Activated CD4-positive, alpha-beta T cell treated with anti-CD3 and anti-CD28 coated beads, Interleukin-2, amount 50 U/mL, for 4 hours (primary cell): Measurements from ENCODE around the gene DISC1.
"Not testable (repeated sequence)": the region's sequence is repeated elsewhere in the genome, so short reads cannot be mapped to it uniquely, and the experiment has no call there.

Experiments
- DNase-seq, 2 experiments: peaks; one replicate each; pipeline ENCODE4 v3.0.0-alpha.2; 2020

The DISC1 gene

GRCh38 chr1:231705806-231706760 is 79.5 kb downstream of the DISC1 start:
- DNase-seq, result no peak

GRCh38 chr1:231706934-231707333 is 80.3 kb downstream of the DISC1 start:
- DNase-seq, result no peak

DNA sequence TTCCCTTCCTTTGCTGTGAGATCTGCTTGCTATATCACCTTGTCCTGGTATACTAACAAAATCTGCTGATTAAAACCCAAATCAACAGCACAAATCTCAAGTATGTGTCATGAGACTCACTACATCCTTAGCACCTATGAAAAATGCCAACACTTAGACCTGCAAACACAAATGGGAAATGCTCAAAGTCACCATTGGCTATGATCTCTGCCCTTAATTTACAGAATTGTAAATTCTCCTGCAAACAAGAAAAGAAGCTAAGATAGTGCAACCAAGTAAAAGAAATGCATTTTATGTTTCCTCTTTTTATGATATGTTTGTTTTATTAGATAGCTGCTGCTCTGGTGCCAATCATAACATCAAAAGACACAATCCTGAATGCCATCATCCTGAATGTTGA is 80.8 kb downstream of the DISC1 start:
- no peak for DNase-seq

- DNase-seq, result no peak
Observed at GRCh38 chr1:231708394-231708793, 81.8 kb downstream of the DISC1 start.

GRCh38 chr1:231714440-231714839 is 87.8 kb downstream of the DISC1 start:
- DNase-seq, result no peak

- DNase-seq, result no peak
Observed at GRCh38 chr1:231715816-231716722, 89.5 kb downstream of the DISC1 start.

DNA sequence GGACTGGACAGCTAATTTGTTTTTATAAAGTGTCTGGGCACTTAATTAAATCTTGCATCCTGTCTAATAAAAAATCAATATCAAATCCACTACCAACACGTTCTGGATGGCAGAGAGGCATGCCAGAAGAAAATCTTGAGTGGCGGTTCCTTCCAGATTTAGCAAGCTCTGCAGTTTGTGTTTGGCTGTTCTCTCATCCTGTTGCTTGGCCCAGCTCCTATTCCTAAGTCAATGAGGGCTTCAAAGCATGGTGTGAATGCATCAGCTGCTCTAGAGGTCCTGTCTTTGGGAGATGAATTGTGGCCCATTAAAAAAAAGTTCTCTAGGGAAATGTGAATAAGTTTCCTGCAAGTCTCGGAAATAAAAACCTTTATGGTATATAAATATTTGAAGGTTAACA is 90.3 kb downstream of the DISC1 start:
- DNase-seq, result no peak

DNA sequence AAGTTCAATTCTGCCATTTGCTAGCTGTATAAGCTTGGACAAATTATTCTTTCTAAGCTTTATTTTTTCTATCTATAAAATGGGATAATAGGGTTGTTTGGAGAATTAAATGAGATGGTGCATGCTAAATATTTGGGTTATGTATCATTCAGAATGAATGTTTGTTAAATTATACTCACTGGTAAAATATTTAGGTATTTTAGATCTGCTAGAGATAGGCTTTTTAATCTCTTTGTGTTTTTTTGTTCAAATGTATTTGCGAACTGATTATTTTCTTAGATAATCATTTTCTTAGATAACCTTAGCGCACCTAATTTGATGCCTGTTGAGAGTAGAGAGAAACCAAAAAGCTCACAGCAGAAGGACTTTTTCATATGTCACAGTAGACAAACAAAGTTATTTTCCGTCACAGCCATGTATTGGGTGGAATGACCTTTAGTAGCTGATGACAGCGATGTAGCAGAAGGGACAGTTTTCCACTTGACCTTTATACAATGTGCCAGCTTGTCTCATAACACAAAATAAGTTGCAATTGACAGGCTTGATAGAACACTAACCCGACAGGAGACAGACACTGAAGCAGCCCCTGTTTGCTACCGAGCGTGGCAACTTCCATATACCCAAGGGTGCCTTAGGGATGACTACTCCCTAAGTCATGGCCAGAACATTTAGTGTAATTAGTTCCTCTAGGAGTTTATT is 93.0 kb downstream of the DISC1 start:
- no peak for DNase-seq

DNA sequence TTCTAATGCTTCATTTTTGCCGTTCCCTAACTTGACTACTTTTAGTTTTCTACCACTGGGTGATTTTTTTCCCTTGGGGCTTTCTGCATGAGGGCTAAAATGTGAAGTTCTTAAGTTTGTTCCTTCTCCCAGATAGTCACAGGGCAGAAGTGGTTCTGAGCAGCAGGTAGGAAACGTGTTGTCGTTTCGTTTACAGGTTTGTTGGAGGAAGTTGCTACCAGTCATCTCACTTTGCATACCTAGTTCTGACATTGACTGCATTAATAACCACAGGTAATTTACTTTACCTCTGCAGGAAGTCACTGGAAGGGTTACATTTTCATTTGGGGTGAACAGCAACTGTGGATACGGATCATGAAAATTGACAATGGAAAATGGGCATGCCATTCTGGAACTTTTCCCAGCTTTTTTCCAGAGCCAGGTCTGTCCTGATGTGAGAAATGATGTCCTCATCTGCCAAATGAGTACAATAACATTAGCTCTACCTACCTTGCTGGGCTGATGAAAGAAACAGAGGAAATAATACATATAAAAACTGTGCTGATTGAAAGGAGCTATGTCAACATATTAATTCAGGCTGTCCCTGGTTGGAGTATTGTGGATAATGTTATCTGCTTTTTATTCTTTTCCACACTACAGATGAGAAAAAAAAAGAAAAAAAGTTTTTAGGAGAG is 94.2 kb downstream of the DISC1 start:
- no peak for DNase-seq

DNA sequence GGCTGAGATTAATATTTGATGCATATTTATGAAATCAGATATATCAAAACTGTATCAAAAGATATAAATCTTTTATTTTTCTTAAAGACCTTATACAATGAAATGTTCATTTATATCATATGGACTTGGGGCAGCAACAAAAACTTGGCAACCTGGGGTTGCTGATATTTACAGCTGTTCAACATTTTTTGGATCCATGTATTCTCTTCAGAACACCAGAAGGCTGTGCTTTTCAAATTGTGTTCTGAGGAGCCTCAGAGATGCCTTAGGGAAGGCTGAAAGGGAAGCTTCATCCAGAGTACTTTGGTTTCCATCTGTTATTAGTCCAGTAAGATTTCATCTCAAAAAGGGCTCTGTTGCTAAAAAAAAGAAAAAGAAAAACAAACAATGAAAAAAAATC is 94.8 kb downstream of the DISC1 start:
- no peak for DNase-seq

DNA sequence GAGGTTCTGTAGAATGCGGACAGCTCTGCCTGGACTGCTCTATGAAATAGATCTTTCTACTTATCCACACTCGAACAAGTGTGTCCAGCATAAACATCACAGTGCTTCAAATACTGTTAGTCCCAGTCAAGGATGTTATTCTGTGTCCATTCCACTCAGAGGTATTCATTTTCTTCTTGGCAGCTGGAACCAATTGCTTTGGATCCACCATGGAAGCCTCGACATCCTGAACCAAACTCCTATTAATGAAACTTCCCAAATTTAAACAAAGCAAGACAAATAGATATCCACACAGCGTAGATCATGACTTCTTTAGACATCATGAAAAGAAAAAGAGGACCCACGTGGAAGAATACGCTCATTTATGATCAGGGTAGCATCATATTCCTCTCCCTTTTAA is 95.8 kb downstream of the DISC1 start:
- DNase-seq, result no peak

DNA sequence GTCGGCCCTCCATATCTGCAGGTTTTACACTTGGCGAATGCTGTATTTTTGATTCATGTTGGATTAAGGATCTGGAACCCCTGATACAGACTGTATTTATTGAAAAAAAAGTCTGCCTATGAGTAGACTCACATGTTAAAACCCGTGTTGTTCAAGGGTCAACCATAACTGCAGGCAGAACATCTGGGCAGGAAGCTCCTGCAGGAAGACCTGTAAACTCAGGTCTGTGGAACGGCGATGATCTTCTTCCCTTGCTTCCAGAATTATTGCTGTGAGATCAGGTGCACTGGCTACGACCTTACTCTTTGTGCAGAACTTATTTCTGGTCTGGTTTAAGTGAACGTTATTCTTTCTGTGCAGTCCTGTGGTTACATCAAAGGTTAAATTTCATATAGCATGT is 96.6 kb downstream of the DISC1 start:
- DNase-seq, result no peak

GRCh38 chr1:231724041-231724440 is 97.5 kb downstream of the DISC1 start:
- no peak for DNase-seq

DNA sequence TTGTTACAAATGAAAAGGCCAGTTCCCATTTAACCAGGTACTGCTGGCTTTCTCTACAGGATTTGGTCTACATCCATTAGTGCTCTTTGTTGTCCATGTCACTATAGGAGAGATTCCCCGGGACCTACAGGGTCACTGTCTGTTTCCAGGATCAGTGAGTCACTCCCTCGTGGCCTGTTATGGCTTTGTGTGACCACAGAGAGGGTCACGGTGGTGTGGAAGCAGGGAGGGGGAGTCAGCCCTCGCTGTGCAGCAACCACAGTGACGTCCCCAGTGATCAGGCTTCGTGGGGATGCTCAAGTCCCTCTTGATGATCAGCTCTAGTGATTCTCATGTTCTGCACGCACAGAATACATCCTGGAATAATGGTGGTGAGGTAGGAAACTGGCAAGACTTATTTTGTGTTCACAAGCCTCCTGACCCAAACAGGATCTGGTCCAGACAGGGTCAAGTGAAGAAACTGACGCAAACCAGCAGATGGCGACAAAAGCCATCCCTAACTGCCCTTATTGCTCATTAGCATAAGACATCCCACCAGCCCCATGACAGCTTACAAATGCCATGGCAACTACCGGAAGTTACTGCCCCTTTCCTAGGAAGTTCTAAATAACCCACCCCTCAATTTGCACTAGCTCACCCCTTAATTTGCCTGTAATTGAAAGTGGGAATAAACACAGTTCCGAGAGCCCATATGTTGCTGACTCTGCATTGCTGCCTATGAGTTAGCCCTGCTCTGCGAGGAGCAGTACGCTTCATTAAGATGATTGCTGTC is 98.5 kb downstream of the DISC1 start:
- no peak for DNase-seq

- no peak for DNase-seq
Observed at GRCh38 chr1:231727171-231727570, 100.6 kb downstream of the DISC1 start.

DNA sequence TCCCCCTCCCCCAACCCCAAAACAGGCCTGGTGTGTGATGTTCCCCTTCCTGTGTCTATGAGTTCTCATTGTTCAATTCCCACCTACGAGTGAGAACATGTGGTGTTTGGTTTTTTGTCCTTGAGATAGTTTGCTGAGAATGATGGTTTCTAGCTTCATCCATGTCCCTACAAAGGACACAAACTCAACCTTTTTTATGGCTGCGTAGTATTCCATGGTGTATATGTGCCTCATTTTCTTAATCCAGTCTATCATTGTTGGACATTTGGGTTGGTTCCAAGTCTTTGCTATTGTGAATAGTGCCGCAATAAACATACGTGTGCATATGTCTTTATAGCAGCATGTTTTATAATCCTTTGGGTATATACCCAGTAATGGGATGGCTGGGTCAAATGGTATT is 102.4 kb downstream of the DISC1 start:
- not testable (repeated sequence) for DNase-seq

GRCh38 chr1:231729544-231729943 is 103.0 kb downstream of the DISC1 start:
- no peak for DNase-seq

DNA sequence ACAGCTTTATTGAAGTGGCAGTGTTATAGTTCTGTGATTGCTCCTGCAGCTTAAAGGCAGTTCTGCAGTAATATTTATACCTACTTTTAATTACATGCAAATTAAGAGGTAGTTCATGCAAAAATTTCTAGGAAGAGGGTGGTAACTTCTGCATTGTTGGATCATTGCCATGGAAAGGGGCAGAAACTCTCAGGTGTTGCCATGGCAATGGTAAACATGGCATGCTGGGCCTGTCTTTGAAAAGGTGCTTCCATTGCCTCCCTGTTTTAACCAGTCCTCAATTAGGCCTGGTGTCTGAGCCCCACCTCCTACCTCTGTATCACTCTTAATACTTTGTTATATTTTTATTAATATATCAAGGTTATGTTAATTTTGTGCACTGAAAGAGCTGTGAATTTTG is 104.7 kb downstream of the DISC1 start:
- no peak for DNase-seq

GRCh38 chr1:231733063-231733462 is 106.5 kb downstream of the DISC1 start:
- DNase-seq, result no peak

DNA sequence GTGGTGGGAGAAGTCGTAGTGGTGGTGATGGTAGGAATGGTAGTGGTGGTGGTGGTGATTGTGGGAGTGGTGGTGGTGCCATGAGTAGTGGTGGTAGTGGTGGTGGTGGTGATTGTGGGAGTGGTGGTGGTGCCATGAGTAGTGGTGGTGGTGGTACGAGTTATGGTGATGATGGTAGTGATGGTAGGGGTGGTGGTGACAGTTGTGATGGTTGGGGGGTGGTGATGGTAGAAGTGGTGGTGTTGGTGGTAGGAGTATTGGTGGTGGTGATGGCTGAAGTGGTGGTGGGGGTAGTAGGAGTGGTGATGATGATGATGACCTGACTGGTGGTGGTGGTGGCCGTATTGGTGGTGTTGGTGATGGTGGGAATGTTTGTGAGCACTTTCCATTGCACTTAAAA is 107.1 kb downstream of the DISC1 start:
- no peak for DNase-seq

DNA sequence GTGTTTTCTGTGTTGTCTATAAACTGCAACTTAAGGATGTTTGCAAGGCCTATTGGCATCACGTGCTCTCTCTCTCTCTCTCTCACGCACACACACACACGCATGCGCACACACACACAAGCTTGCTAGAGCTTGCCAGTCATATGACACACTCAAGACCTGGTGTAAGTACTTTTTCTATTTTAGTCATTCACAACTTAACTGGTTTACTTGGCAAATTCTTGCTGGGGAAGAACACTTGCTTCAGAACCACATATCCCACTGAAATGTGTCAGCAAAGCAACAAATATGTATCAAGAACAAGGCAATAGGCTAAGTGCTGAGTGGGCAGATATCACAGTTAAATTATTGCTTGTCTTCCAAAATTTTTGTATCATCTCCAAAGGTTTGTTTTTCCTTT is 107.8 kb downstream of the DISC1 start:
- DNase-seq, result no peak

- DNase-seq, result no peak
Observed at GRCh38 chr1:231735411-231735810, 108.8 kb downstream of the DISC1 start.
